IPS-18a (cell line): ENCODE results near the gene SLC38A1.
A peak's percentile ranks its signal among the peaks of the same experiment; 100 is the strongest.
"Not testable (repeated sequence)": the region's sequence is repeated elsewhere in the genome, so short reads cannot be mapped to it uniquely, and the experiment has no call there.

ENCODE experiments used
- H3K27ac ChIP-seq: one replicate; pipeline ENCODE4 v1.5.1; 2013; ENCODE audit warnings: low read length
- H3K27me3 ChIP-seq: one replicate; pipeline ENCODE4 v1.6.1; 2013; ENCODE audit warnings: mild to moderate bottlenecking, low read length; ENCODE audit not compliant: control insufficient read depth, insufficient read depth
- H3K36me3 ChIP-seq: one replicate; pipeline ENCODE4 v1.6.1; 2013; ENCODE audit warnings: low read depth, low read length; ENCODE audit not compliant: control insufficient read depth
- H3K4me1 ChIP-seq: one replicate; pipeline ENCODE4 v1.6.1; 2013; ENCODE audit warnings: low read depth, low read length; ENCODE audit not compliant: control insufficient read depth
- H3K4me3 ChIP-seq: one replicate; pipeline ENCODE4 v1.5.1; 2013; ENCODE audit warnings: low read length
- H3K9ac ChIP-seq: one replicate; pipeline ENCODE4 v1.6.1; 2013; ENCODE audit warnings: mild to moderate bottlenecking, low read length, moderate library complexity
- H3K9me3 ChIP-seq: one replicate; pipeline ENCODE4 v1.6.1; 2013; ENCODE audit warnings: low read depth, low read length; ENCODE audit not compliant: control insufficient read depth

Gene SLC38A1

DNA sequence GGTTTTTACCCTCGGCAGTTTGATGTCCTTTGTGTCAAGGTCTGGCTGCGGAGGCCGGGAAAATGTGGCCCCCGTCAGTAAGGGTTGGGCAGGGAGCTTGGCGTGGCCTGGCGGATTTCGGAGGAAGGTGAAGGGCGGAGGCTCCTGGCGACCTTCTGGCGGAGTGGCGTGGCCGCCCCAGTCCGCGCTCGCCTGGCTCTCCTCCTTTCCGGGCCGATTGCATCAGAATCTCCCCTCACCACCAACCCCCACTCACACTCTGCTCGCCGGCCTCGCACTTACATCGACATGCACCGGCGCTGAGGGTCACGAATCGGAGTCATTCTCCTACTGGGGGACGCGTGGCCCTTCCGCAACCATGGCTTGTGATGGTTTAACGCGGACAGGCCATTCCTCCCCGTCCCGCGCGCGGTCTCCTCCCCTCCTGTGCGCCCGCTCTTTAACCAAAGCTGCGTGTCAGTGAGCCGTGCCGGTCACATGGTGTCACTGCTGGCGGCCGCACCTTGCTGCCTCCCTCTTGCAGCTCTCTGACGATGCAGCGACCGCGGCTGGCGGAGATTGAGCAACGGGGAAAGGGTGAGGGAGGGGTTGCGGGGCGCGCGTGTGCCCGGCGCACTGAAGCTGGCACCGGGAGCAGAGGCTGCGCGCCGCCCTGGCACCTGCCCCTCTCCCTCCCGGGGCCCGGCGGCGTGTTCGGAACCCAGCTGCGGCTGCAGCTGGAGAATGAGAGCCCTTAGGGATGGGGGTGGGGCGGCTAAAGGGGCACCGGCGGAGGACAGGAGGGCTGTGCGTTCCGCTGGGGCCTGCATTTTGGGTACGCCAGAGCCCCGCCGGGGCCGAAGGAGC, at the start of gene SLC38A1:
Gene SLC38A1 (minus strand): TSS at position 461 of the 846 bp plus-strand sequence. CDS start 29,243 bp downstream, outside the sequence.
- peaks cover 35% of the 10 kb centered on the region for H3K4me1 ChIP-seq
- H3K9me3 ChIP-seq = no peaks in the 10 kb centered on the region
- no peaks in the 10 kb centered on the region for H3K27me3 ChIP-seq
- H3K4me3 ChIP-seq = peak within 1 kb of the TSS; percentile 96
- H3K9ac ChIP-seq = peak within 1 kb of the TSS; percentile 99
- no peaks in the 10 kb centered on the region for H3K36me3 ChIP-seq
- peak within 1 kb of the TSS; percentile 94 for H3K27ac ChIP-seq

DNA sequence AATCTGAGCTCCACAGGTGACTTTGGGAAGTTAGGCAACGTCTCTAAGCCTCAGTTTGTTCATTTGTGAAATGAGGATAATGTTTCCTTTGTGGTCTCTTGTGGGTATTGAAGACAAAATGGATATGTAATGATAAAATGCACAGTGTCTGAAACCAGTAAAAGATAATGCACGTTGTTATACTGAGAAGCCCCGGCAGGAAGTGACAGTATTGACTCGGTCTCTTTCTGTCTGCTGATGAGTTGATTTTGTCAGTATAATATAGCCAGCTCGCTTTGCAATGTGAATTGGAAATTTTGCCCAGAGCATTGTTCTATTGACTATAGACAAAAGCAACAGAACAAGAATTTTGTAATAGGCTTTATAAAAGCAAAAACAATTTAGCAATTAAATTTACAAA, 49.2 kb upstream of the SLC38A1 start:
- Histone ChIP-seq H3K9ac (no peak overlapping the region), H3K27me3 (no peaks in the 10 kb centered on the region), H3K4me3 (no peak overlapping the region), H3K4me1 (peaks cover 21% of the 10 kb centered on the region), H3K9me3 (peaks cover 2% of the 10 kb centered on the region), H3K36me3 (no peaks in the 10 kb centered on the region), H3K27ac (no peak overlapping the region)

DNA sequence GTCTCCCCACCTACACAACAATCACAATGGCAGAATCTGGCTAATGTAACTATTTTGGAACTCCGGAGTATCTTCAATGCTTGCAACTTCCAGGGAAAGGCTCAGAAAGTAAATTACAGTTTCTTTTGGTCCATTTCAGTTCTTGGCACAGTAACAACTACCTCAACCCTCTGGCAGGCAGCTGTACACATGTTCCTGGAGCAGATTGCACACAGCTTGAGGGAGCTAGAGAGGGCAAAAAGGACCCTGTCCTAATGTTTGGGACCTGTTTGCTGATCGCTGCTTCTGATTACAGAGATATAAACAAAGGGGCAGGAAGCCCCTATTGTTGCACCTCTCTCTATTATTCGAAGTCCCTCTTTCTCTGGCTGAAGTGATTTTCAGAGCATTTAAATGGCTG, 35.2 kb upstream of the SLC38A1 start:
- H3K27ac ChIP-seq = no peak overlapping the region
- no peaks in the 10 kb centered on the region for H3K36me3 ChIP-seq

GRCh38 chr12:46303039-46303666, 34.3 kb upstream of the SLC38A1 start:
- Histone ChIP-seq H3K4me1 (peaks cover 22% of the 10 kb centered on the region), H3K36me3 (no peaks in the 10 kb centered on the region), H3K27ac (no peak overlapping the region), H3K4me3 (no peak overlapping the region), H3K9ac (no peak overlapping the region), H3K27me3 (no peaks in the 10 kb centered on the region), H3K9me3 (no peaks in the 10 kb centered on the region)

More for the DNA sequence above, 35.2 kb upstream of the SLC38A1 start:
- no peaks in the 10 kb centered on the region for H3K27me3 ChIP-seq
- no peak overlapping the region for H3K9ac ChIP-seq
- no peaks in the 10 kb centered on the region for H3K9me3 ChIP-seq
- no peak overlapping the region for H3K4me3 ChIP-seq
- H3K4me1 ChIP-seq = peaks cover 19% of the 10 kb centered on the region

DNA sequence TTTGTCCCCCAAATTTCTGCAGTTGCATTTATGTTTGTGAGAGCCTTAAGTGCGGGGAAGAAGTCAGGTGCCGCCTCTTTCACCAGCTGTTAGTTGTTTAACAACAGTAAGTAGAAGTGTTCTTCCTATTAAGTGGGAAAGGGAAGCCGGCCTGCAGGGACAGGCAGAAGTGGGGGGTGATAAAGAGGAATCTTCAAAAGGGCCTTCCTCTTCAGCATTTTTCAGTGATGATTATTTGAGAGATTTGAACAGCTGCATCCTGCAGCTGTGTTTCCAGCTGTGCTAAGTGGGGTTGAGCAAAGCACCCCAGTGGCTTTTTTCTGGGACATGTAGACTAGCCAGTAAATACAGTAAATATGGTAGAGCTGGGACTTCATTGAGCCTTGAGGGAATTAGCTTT, 32.1 kb upstream of the SLC38A1 start:
- no peak overlapping the region for H3K9ac ChIP-seq
- peaks cover 22% of the 10 kb centered on the region for H3K4me1 ChIP-seq
- no peak overlapping the region for H3K4me3 ChIP-seq
- no peaks in the 10 kb centered on the region for H3K9me3 ChIP-seq
- no peaks in the 10 kb centered on the region for H3K27me3 ChIP-seq
- no peak overlapping the region for H3K27ac ChIP-seq
- H3K36me3 ChIP-seq = no peaks in the 10 kb centered on the region

GRCh38 chr12:46299851-46300250, 31.0 kb upstream of the SLC38A1 start:
- Histone ChIP-seq H3K4me3 (no peak overlapping the region), H3K4me1 (peaks cover 22% of the 10 kb centered on the region), H3K27ac (no peak overlapping the region), H3K36me3 (no peaks in the 10 kb centered on the region), H3K27me3 (no peaks in the 10 kb centered on the region), H3K9ac (no peak overlapping the region), H3K9me3 (no peaks in the 10 kb centered on the region)

- peaks cover 16% of the 10 kb centered on the region for H3K4me1 ChIP-seq
- H3K9ac ChIP-seq = no peak overlapping the region
- H3K36me3 ChIP-seq = no peaks in the 10 kb centered on the region
- no peaks in the 10 kb centered on the region for H3K9me3 ChIP-seq
- H3K27ac ChIP-seq = no peak overlapping the region
- H3K4me3 ChIP-seq = no peak overlapping the region
- H3K27me3 ChIP-seq = no peaks in the 10 kb centered on the region
These were observed 29.4 kb upstream of the SLC38A1 start for GRCh38 chr12:46298261-46298660.

GRCh38 chr12:46296822-46297221, 28.0 kb upstream of the SLC38A1 start:
- Histone ChIP-seq H3K27ac (no peak overlapping the region), H3K9me3 (peaks cover 3% of the 10 kb centered on the region), H3K27me3 (no peaks in the 10 kb centered on the region), H3K9ac (no peak overlapping the region), H3K4me3 (no peak overlapping the region), H3K36me3 (no peaks in the 10 kb centered on the region), H3K4me1 (peaks cover 16% of the 10 kb centered on the region)

DNA sequence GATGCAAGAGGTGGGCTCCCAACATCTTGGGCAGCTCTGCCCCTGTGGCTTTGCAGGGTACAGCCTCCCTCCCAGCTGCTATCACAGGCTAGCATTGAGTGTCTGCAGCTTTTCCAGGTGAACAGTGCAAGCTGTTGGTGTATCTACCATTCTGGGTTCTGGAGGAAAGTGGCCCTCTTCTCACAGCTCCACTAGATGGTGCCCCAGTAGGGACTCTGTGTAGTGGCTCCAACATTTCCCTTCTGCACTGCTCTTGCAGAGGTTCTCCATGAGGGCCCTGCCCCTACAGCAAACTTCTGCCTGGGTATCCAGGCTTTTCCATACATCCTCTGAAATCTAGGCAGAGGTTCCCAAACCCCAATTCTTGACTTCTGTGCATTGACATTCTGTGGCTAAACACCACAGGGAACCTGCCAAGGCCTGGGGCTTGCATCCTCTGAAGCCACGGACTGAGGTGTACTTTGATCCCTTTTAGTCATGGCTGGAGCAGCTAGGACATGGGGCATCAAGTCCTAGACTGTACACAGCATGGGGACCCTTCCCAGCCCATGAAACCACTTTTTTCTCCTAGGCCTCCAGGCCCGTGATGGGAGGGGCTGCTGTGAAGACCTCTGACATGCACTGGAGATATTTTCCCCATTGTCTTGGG, 24.0 kb upstream of the SLC38A1 start:
- H3K27me3 ChIP-seq = no peaks in the 10 kb centered on the region
- no peak overlapping the region for H3K9ac ChIP-seq
- peaks cover 7% of the 10 kb centered on the region for H3K9me3 ChIP-seq
- no peak overlapping the region for H3K27ac ChIP-seq
- no peak overlapping the region for H3K4me3 ChIP-seq
- H3K4me1 ChIP-seq = no peaks in the 10 kb centered on the region
- H3K36me3 ChIP-seq = no peaks in the 10 kb centered on the region

- not testable (repeated sequence) for H3K4me3 ChIP-seq, H3K27ac ChIP-seq, H3K9ac ChIP-seq, H3K9me3 ChIP-seq, H3K36me3 ChIP-seq, H3K4me1 ChIP-seq, H3K27me3 ChIP-seq
These were observed 23.1 kb upstream of the SLC38A1 start for GRCh38 chr12:46291953-46292352.

- not testable (repeated sequence) for H3K9me3 ChIP-seq, H3K27ac ChIP-seq, H3K36me3 ChIP-seq, H3K27me3 ChIP-seq, H3K4me1 ChIP-seq, H3K9ac ChIP-seq, H3K4me3 ChIP-seq
These were observed 16.3 kb upstream of the SLC38A1 start for GRCh38 chr12:46285177-46285576.
